ENCODE measurements around the gene CENPC.
"Not testable (repeated sequence)": the region's sequence is repeated elsewhere in the genome, so short reads cannot be mapped to it uniquely, and the experiment has no call there.

CENPC gene

DNA sequence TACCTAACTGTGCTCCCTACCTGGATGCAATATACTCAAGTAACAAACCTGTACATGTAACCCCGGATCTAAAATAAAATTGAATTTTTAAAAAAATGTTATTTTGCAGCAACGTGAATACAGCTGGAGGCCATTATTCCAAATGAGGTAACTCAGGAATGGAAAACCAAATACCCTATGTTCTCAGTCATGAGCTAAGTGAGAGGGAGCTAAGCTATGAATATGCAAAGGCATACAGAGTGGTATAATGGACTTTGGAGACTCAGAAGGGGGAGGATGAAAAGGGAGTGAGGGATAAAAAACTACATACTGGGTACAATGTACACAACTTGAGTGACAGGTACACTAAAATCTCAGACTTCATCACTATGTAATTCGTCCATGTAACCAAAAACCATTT is 78.6 kb downstream of the CENPC start:
- DNase-seq = no peak

DNA sequence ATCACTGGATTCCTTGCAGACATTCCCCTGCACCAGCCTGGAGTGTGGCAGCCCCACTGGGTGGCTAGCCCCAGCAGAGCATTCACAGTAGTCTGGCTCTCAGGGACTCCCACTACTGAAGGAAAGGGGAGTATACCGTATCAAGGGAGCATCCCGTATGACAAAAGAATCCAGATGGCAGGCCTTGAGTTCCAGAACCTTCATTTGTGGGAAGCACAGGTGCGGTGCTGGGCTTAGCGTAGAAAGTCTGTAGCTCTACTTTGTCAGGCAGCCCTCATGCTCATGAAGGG is 79.6 kb downstream of the CENPC start:
- no peak for DNase-seq

DNA sequence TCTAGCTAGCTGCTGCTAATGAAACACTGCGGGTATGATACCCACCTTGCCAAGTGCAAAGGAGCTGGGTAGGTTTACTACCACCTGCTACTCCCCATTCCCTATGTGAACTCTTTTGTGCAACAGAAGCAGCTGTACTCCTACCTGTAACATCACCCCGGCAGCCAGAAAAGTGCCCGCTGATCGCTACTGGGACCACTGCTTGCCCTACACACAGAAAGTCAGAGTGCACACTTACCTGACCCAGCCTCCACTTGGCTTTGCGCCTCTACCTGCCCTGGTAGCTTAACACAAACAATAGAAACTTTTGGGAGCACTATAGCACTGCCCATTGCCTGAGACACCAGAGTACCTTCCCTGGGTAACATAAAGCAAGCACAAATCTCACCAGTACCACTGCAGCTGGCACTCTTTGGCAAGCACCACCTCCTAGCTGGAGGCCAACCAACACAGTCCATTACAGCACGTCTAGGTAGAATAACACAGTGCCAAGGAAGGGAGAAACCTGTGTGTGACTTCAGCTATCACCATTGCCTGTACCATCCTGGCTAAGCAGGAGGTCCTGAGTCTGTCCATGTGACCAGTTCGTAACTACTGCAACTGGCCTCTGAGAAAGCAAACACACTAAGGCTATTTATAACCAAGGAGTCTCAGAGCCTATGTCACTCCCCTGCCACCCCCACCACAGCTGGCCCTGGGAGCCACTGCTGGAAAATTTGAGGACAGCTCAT is 80.1 kb downstream of the CENPC start:
- no peak for DNase-seq

DNA sequence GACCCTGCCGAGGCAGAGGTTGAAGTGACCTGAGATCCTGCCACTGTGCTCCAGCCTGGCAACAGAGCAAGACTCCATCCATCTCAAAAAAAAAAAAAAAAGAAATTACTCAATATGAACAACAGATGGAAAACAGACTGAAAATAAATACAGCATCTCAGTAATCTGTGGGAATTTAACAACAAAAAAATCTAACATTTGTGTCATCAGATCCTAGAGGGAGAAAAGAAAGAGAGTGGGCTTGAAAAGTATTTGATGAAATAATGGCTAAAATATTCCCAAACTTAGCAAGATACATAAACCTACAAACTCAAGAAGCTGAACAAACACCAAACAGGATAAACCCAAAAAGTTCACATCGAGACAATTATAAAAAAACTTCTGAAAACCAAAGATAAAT is 84.7 kb downstream of the CENPC start:
- no peak for DNase-seq

DNA sequence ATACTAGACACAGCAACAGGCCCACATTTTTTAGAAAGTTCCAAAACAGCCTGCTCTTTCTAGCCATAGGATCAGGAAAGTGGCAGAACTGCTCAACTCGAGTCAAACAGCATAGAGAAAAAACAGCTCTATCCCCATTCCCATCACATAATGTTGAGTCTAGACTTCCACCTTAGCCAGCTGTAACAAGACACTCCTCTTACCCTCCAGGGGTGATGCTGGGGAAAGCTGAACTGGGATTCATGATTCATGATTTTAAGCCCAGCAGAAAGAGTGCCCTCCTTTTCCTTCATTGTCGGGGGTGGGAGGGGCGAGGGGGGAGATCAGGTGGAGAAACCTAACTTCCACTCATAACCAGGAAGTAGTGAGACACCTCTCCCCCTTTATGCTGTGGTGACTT is 86.1 kb downstream of the CENPC start:
- DNase-seq = no peak

DNA sequence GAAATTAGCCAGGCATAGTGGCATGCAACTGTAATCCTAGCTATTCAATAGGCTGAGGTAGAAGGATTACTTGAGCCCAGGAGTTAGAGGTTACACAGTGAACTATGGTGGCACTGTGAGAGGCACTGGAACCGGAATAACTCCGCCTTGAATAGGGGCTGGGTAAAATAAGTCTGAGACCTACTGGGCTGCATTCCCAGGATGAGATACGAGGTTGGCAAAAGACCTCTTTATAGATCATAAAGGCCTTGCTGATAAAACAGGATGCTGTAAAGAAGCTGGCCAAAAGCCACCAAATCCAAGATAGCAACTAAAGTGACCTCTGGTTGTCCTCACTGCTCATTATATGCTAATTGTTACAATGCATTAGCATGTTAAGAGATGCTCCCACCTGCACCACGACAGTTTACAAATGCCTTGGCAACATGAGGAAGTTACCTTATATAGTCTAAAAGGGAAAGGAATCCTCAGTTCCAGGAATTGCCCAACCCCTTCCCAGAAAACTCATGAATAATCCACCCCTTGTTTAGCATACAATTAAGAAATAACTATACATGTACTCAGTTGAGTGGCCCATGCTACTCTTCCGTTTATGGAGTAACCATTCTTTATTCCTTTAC is 88.6 kb downstream of the CENPC start:
- no peak for DNase-seq

DNA sequence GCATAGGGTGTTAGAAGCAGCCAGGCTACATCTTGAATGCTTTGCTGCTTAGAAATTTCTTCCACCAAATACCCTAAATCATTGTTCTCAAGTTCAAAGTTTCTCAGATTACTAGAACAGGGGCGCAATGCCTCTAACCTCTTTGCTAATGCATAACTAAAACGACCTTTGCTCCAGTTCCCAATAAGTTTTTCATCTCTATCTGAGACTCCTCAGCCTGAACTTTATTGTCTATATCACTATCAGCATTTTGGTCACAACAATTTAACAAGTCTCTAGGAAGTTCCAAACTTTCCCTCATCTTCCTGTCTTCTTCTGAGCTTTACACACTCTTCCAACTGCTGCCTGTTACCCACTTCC is 92.5 kb downstream of the CENPC start:
- DNase-seq = not testable (repeated sequence)

DNA sequence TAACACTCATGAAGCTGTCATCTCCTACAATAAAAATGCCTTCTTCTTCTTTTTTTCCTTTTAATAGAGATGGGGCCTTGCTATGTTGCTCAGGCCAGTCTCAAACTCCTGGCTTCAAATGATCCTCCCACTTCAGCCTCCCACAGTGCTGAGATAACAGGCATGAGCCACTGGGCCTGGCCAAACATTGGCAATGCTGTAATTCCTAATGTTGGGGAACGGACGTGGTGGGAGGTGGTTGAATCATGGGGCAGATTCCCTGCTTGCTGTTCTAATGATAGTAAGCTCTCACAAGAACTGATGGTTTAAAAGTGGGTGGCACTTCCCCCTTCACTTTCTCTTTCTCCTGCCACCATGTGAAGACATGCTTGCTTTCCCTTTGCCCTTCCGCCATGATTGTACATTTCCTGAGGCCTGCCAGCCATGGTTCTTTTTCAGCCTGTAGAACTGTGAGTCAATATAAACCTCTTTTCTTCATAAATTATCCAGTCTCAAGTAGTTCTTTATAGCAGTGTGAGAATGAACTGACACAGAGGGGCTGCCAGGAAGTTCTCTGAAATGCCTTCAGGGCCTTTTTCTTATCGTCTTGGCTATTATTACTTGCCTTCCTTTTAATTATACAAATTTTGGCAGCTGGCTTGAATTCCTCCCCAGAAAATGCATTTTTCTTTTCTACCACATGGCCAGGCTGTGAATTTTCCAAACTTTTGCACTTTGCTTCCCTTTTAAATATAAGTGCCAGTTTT is 93.0 kb downstream of the CENPC start:
- no peak for DNase-seq

DNA sequence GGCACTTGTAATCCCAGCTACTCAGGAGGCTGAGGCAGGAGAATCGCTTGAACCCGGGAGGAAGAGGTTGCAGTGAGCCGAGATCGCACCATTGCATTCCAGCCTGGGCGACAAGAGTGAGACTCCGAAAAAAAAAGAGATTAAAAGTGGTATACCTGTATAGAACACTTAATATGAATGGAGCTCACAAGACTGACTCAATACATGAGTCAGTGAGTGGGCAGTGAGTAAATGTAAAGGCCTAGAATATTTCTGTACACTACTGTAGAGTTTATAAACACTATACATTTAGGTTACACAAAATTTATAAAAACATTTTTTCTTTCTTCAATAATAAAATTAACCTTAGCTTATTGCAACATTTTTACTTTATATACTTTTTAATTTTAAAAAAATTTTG is 93.8 kb downstream of the CENPC start:
- DNase-seq = no peak

DNA sequence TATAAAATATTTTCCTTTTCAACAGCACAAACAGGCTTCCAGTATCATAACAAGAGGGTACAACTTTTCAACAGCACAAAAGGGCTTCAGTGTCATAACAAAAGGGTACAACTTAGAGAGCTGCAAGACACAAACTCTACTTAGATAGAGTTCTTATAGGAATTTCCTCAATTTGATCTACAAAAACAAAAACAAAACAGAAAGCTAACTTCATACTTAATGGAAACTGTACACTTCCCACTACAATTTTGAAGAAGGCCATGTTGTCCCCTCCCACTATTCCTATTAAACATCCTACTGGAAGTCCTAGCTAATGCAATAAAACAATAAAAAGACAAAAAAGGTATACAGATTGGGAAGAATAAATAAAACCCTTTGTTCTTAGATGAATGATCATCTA is 96.7 kb downstream of the CENPC start:
- DNase-seq = no peak

DNA sequence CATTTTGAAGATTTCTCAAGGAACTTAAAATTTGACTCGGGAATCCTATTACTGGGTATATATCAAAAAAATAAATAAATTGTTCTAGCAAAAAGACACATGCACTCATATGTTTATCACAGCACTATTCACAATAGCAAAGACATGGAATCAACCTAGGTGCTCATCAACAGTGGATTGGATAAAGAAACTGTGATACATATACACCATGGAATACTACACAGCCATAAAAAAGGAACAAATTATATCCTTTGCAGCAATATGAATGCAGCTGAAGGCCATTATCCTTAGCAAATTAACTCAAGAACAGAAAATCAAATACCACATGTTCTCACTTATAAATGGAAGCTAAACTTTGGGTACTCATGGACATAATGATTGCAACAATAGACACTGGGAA is 97.4 kb downstream of the CENPC start:
- no peak for DNase-seq

DNA sequence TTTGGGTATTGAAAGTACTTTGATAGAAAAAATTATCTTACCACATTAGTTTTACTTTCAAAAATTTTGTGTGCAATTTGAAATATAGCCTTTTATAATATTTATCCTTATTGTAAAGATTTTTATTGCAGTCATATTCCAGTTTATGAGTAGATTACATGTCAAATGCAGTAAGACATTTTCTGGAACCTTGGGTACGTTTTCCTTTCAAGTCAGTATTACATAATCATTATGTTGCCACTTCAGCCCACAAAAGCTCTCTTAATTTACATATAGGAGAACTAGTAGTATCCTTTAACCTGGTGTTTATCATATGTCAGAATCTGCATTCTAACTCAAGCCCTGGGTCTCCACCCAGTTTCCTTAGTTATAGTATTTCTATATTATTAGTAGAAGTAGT is 98.5 kb downstream of the CENPC start:
- DNase-seq = no peak

DNA sequence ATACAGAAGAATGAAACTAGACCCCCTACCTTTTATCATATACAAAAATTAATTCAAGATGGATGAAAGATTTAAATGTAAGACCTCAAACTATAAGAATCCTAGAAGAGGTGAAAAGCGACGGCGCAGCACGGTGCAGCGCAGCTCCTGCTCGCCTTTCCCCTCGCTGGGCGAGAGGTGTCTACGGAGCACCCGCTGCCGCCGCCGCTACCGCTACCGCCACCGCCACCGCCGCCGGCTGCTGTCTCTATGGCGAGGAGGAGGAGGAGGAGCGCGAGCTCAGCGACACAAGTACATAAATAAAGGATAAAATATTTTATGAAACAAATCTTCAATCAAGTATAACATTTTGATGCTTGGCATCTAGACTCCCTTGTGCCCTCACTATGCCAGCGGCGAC is 99.4 kb downstream of the CENPC start:
- not testable (repeated sequence) for DNase-seq

DNA sequence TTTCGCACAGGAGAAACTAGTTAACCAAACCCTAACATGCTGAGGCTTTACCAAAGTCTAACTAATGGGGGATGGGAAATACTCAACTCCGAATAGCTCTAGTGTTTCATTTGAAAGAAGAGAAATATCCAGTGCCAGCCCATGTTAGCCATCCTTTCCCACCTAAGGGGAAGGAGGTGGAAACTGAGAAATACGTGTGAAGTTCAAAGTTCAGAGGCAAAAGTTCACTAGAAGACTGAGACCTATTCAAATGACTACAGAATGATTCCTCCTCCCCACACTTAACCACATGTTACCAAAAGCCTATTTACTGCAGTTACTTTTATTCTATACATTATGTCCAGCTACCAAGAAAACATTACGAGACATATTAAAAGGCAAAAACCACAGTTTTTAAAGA is 106.3 kb downstream of the CENPC start:
- DNase-seq = no peak

DNA sequence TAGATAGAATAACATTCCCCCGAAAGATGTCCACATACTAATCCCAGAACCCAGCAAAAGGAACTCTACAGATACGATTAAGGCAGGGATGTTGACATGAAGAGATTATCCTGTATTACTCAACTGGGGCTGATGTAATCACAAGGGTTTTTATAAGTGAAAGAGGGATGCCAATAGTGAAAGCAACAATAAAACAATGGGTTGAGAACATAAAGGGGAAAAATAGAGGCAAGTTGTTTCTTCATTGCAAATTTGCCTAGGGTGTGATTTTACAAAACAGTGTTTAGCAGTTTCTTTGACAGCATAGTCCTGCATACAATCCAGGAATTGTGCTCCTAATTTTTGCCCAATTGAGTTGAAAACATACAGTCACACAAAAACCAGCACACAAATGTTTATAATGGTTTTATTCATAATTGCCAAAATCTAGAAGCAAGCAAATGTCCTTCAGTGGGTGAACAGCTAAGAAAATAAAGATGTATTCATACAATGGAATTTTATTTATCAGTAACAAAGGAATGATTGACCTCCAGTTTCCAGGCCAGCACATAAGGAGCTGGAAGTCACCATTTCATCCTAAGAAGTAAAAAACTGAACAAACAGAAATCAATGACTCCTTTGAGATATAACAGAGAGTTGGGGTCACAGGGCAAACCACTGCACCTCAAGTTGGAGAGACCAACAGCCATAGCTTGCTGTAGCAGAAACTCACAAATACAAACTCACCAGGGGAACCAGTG is 107.2 kb downstream of the CENPC start:
- peak; percentile 30 for DNase-seq

DNA sequence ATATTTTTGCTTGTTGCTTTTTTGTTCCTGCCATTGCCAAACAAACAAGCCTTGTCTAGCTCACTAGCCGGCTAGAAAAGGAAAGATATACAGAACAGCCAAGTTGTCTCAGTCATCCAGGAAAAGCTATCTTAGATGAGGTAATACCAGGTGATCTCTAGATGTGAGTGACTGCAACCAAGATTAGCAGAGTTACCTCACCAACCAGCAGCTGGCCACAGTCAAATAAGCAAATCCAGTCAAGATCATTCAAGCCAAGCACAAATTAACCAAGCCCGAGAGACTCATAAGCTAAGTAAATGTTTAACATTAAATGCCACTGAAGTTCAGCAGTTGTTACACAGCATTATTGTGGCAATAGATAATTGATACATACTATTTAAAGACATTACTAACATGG is 108.6 kb downstream of the CENPC start:
- no peak for DNase-seq

DNA sequence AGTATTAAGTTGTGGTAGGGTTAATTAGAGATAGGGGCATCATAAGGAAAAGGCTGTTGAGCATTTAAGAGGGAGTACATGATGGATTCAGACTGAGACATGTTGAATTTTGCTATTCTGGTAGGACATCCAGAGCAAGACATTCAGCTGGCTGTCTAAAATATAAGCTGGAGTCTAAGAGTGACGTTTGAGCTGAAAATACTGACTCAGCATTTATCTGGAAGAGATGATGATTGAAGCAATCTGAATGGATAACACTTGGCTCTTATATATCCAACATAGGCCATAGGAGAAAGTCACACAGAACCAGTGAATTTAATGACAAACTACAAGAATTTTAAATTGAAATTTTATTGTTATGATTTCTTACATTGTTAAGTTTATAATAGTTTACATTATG is 114.3 kb downstream of the CENPC start:
- no peak for DNase-seq

DNA sequence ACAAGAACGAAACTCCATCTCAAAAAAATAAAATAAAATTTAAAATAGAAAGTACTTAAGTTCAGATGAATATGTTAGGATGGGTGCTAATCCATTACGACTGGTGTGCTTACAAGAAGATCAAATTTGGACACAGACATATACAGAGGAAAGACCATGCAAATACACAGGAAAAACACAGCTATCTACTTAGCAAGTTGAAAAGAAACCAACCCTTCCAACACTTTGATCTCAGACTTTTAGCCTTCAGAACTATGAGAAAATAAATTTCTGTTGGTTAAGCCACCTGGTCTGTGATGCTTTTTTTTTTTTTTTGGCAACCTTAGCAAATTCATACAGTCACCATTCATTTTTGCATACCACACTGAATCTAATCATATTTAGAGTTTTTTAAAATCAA is 116.5 kb downstream of the CENPC start:
- no peak for DNase-seq

Measured in amniotic stem cell (primary cell).